GM21390 (cell line): Measurements from ENCODE around the gene TRIM29.
"Not testable (repeated sequence)": the region's sequence is repeated elsewhere in the genome, so short reads cannot be mapped to it uniquely, and the experiment has no call there.

Experiments
- ATAC-seq: cut with Tn5 transposase; IDR thresholded peaks from one replicate; pipeline ENCODE4 v1.9.1; 2021; ENCODE audit not compliant: unreplicated experiment

Gene TRIM29

GRCh38 chr11:120137611-120138521 is at the start of gene TRIM29:
TRIM29 (minus strand) TSS chr11:120138113; CDS start chr11:120138031, 82 bp downstream.
- no peak for ATAC-seq

- ATAC-seq, result no peak
Observed at GRCh38 chr11:120186774-120187591, 49.1 kb upstream of the TRIM29 start.

- no peak for ATAC-seq
Observed at GRCh38 chr11:120186456-120186773, 48.5 kb upstream of the TRIM29 start.

- no peak for ATAC-seq
Observed at GRCh38 chr11:120185706-120186455, 48.0 kb upstream of the TRIM29 start.

GRCh38 chr11:120184946-120185705 is 47.2 kb upstream of the TRIM29 start:
- no peak for ATAC-seq

GRCh38 chr11:120184371-120184945 is 46.5 kb upstream of the TRIM29 start:
- ATAC-seq, result no peak

- ATAC-seq, result no peak
Observed at GRCh38 chr11:120183701-120184141, 45.8 kb upstream of the TRIM29 start.

GRCh38 chr11:120182790-120183491 is 45.0 kb upstream of the TRIM29 start:
- ATAC-seq, result no peak

- no peak for ATAC-seq
Observed at GRCh38 chr11:120182372-120182771, 44.5 kb upstream of the TRIM29 start.

GRCh38 chr11:120181376-120181975 is 43.6 kb upstream of the TRIM29 start:
- ATAC-seq, result no peak

- ATAC-seq, result no peak
Observed at GRCh38 chr11:120180551-120181232, 42.8 kb upstream of the TRIM29 start.

- not testable (repeated sequence) for ATAC-seq
Observed at GRCh38 chr11:120180063-120180462, 42.1 kb upstream of the TRIM29 start.

GRCh38 chr11:120179057-120179672 is 41.3 kb upstream of the TRIM29 start:
- no peak for ATAC-seq

- ATAC-seq, result no peak
Observed at GRCh38 chr11:120178561-120179056, 40.7 kb upstream of the TRIM29 start.

GRCh38 chr11:120174866-120175265 is 37.0 kb upstream of the TRIM29 start:
- ATAC-seq, result no peak

GRCh38 chr11:120173807-120174206 is 35.9 kb upstream of the TRIM29 start:
- ATAC-seq, result no peak

GRCh38 chr11:120173019-120173705 is 35.2 kb upstream of the TRIM29 start:
- ATAC-seq, result no peak
